GM18507 (cell line): ENCODE data around the gene SERINC5.

Source experiments
- DNase-seq: peaks from one replicate; pipeline ENCODE4 v3.0.0; 2011; ENCODE audit warnings: low read depth; ENCODE audit not compliant: insufficient read length; ENCODE audit errors: extremely low spot score
- FAIRE-seq: peaks from 2 replicates; lab custom pipeline; 2011; peaks lifted over from hg19 to GRCh38; lab: Jason Lieb, UNC

The SERINC5 gene

DNA sequence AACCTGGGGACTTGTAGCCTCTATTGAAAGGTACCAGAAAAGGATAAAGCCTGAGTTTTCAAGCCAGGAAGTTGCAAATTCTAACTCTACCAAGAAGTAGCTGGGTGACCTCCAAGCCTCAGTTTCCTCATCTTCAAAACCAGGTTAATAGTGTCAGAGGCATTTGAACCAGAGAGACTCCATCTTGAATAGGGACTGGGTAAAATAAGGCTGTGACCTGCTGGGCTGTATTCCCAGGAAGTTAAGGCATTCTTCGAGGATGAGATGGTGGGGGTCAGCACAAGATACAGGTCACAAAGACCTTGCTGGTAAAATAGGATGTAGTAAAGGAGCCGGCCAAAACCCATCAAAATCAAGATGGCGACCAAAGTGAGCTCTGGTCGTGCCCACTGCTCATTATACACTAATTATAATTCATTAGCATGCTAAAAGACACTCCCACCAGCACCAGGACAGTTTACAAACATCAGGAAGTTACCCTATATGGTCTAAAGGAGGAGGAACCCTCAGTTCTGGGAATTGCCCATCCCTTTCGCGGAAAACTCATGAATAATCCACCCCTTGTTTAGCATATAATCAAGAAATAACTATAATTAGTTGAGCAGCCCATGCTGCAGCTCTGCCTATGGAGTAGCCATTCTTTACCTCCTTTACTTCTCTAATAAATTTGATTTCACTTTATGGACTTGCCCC lies 3.8 kb upstream of the SERINC5 start:
- DNase-seq (no peak), FAIRE-seq (no peak)

DNA sequence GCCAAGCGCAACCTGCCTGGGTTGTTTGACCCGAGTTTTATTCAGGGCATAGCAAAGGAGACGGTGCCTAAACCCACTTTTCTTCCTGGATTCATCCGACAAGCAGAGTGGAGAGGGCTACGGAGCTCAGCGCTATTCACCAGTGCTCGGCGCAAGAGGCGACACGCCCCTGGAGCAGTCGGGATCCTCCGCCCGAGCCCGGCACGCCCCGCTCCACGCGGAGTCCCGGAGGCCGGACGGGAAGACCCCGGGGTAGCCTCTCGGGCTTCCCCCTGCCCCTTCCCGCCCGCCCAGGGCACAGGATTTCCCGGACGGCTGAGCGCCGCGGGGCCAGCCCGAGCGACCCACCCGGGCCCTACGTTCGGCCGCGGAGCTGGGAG lies 427 bp downstream of the SERINC5 start:
- FAIRE-seq (no peak), DNase-seq (no peak)

GRCh38 chr5:80254767-80255430 lies 949 bp downstream of the SERINC5 start:
- DNase-seq (no peak), FAIRE-seq (no peak)

DNA sequence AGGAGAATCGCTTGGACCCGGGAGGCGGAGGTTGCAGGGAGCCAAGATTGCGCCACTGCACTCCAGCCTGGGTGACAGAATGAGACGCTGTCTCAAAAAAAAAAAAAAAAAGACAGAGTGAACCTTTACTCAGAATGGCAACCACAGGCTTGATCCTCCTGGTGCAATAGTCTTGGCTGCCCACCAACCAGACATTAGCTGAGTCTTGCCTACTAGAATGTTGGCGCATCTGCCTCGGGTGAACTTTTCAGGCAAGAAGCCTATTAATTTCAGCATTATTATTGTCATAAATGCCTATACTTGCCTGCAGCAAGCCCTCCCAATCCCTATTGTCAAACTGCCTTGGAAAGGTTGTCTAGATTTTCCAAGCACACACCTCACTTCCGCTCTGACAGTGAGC lies 4.2 kb downstream of the SERINC5 start:
- no peak for DNase-seq
- no peak for FAIRE-seq

DNA sequence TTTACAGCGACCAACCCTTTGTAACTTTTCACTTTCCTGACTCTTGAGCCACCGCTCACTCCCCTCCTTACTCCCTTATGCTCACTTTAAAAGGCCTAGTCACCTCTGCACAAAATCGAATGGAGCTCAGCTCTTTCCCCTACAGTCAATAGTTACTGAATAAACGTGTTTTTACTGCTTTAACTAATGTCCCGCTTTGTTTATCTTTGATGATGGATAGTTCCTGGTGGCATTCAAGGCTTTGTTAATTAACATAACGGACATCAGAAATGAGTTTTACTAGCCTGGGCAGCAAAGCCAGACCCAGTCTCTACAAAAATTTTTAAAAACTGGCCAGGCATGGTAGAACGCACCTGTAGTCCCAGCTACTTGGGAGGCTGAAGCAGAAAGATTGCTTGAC lies 5.0 kb downstream of the SERINC5 start:
- DNase-seq (no peak), FAIRE-seq (no peak)

DNA sequence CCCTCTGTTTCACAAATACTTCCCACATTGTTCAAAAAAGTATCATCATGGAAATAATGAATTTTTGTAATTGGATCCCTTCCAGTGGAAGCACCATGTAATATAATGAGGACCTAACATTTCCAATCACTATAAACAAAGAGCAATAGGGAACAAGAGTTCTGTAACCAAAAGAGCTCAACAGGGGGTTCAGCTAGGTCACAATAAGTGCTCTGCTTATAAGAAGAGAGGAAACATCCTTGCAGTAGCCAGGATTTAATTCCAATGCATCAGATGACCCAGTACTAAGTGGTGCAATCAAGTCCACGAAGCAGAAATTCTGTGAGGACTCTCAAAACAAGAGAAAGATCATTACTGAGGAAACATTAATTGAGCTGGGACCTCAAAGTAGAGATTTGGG lies 5.9 kb downstream of the SERINC5 start:
- DNase-seq (no peak), FAIRE-seq (no peak)

DNA sequence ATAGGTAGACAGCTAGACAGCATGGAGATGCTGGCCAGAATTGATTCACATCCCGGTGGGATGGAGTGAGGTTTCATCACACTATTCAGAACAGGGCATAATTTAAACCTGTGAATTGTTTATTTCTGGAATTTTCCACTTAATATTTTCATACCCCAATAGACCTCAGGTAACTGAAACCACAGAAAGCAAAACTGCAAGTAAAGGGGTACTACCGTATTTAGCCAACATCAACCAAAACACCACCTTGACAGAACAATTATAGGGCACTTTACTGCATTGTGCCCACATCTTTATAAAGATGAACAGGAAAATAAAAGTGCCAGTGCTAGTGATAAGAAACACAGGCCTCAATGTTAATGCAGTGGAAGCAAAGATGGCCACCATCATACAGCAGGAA lies 7.5 kb downstream of the SERINC5 start:
- FAIRE-seq (no peak), DNase-seq (no peak)

DNA sequence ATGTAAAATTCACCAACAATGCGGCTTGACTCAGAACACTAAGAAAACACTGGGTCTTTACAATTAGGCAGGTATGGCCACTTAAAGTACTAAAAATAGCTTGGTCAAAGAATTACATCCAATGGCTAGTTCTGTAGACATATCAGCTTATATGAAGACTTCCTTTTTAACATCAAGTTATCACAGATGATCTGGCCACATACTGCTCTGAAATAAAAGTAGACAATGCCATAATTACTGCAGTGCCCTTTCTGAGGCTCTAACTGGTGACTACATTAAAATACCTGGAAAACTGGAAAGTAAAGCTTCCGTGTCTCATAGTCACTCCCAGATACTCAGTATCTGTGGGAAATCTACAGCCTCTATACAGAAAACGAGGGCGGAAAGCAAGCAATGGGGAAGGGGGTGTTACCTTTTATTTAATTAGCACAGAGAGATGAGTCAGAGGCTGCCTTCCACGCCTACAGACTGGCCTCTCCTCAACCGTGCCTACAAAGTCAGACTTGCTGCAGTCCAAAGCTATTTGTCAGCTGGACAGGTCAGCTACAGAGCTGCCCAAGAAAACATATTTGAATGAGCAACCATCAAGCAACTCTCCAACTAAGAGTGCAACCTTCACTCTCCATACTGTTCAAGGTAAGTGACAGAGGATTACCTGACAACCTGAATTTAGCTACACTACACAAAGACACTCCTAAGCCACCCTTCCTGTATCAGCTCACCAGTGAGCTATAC lies 8.7 kb downstream of the SERINC5 start:
- no peak for FAIRE-seq

DNA sequence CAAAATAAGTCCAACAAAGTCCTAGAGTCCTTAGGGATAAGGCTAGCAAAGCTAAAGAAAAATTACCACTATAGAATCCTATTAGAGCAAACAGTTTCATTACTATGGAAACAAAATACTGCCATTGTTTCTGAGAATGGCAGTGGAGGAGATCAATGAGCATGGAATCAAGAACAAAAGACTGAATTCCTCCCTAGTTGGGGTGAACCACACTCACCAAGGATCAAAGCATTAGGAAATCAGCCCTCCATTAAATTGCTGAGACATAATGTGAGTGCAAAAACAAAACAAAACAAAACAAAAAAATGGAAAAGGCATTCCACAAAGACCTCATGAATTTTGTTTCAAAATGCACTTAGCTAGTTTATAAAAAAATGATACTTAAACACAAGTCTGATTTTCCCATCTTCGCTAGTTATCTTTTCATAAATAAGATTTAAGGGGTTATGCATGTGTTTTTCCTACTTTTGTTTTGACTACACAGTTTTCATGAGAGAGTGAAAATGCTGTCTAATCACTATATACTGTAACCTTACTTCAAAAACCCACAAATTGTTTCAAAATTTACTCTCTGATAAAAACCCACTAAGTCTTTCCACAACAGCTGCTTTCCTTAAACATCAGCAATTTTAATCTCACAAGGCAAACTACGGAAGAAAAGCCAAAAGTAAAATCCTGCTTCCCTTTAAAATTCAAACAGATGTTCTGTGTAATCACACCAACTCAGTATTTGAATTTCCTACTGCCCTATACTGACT lies 9.7 kb downstream of the SERINC5 start:
- FAIRE-seq (no peak), DNase-seq (no peak)

More for the DNA sequence above, 8.7 kb downstream of the SERINC5 start:
- no peak for DNase-seq

GRCh38 chr5:80243567-80243966 lies 12.3 kb downstream of the SERINC5 start:
- no peak for FAIRE-seq
- DNase-seq, result no peak

GRCh38 chr5:80242849-80243248 lies 13.0 kb downstream of the SERINC5 start:
- no peak for DNase-seq
- no peak for FAIRE-seq

DNA sequence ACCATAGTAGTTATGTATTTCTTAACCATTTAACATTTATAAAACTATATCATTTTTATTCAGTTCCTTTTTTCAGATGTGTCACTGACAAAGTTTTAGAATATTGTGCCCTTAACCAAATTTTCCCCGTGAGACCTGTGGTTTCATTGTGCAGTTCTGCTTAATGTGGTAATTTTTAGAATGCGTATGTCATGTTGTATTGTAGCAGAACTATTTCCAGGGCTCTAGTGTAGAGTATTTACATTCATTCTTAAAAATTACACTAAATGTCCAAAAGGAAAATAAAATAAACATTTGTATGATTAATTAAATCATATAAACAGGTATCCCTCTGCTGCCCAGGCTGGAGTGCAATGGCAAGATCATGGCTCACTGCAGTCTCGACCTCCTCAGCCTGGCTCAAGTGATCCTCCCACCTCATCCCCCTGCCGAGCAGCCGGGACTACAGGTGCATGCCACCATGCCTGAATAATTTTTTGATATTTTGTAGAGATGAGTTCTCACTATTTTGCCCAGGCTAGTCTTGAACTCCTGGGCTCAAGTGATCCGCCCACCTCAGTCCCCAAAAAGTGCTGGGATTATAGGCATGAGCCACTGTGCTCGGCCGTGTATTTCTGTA lies 15.4 kb downstream of the SERINC5 start:
- no peak for FAIRE-seq
- no peak for DNase-seq

GRCh38 chr5:80239680-80240367 lies 16.0 kb downstream of the SERINC5 start:
- FAIRE-seq (no peak), DNase-seq (no peak)

GRCh38 chr5:80238778-80239679 lies 16.8 kb downstream of the SERINC5 start:
- FAIRE-seq (no peak), DNase-seq (no peak)

GRCh38 chr5:80238097-80238496 lies 17.8 kb downstream of the SERINC5 start:
- no peak for FAIRE-seq
- no peak for DNase-seq

- FAIRE-seq, result no peak
Measured at GRCh38 chr5:80237243-80237642, 18.6 kb downstream of the SERINC5 start.

DNA sequence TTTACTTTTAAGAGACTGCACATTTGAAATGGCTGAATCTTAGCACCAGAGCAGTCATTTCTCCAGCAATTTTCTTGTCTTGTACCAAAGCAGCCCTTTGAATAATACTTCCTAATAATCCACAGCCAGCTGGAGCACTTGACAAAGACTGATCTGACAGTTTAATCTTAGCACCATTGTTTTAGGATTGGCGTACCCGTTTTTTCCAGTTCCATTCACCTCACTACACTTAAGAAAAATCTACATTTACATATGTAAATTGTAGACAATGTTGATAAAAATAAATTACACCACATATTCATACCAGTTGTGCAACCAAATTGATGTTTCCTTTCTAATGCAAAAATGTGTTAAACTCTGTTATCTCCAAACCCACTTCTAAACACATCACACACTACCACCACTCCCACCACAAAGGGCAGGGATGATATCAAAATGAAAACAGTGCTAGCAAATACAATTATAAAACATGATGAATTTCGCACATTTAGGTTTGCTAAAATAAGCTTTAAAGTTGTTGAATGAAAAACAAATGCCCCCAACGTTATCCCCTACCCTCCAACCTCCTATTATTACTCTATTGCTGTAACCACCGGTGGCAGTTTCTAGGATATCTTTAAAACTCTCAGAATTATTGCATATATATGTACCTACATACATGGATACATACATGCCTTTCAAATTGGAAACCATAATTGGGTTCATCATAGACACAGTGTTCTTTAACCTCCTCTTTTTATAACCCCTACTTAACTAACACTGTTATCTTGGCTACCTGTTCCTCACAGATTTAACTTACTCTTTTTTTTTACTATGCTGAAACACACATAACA lies 21.5 kb downstream of the SERINC5 start:
- DNase-seq, result no peak
- no peak for FAIRE-seq

More at GRCh38 chr5:80237243-80237642, 18.6 kb downstream of the SERINC5 start:
- DNase-seq, result no peak
